Tibial artery (tissue), 4 donors: Measurements from ENCODE around the gene ANP32A.

Experiments used
- DNase-seq, 2 donors: peaks; one replicate each; pipeline ENCODE4 v3.0.0-alpha.2; 2019
- H3K27ac ChIP-seq, 2 donors: fragments of 200-600 bp; sonication (generic) in 1 of 2; 1 replicate in 1 of 2; 2 replicates in 1 of 2; pipeline ENCODE4 v1.5.1; 2018 to 2019; ENCODE audit warnings: mild to moderate bottlenecking in 1 of 2
- H3K27me3 ChIP-seq, 2 donors: fragments of 200-600 bp; sonication (generic) in 1 of 2; one replicate each; pipeline versions ENCODE4 v1.5.1 to v1.6.0; 2016 to 2019
- H3K36me3 ChIP-seq, 3 donors: fragments of 200-600 bp; sonication (generic) in 2 of 3; one replicate each; pipeline ENCODE4 v1.5.1; 2016 to 2019; ENCODE audit warnings: mild to moderate bottlenecking in 2 of 3
- H3K4me1 ChIP-seq, 4 donors: fragments of 200-600 bp; sonication (generic) in 2 of 4; 1 replicate in 3 of 4; 2 replicates in 1 of 4; pipeline ENCODE4 v1.5.1; 2016 to 2019
- H3K4me3 ChIP-seq, 2 donors: fragments of 200-600 bp; sonication (generic) in 1 of 2; 1 replicate in 1 of 2; 2 replicates in 1 of 2; pipeline ENCODE4 v1.5.1; 2018 to 2019; ENCODE audit warnings: mild to moderate bottlenecking in 2 of 2
- H3K9me3 ChIP-seq, 3 donors: fragments of 200-600 bp; sonication (generic) in 1 of 3; one replicate each; pipeline ENCODE4 v1.5.1; 2016 to 2019
- CTCF ChIP-seq, 2 experiments: fragments of 200-600 bp in 1 of 2; fragments of 450-650 bp in 1 of 2; IDR thresholded peaks; one replicate each; pipeline ENCODE4 v1.5.1; 2017 to 2019; ENCODE audit warnings: antibody characterized with exemption in 2 of 2, mild to moderate bottlenecking in 1 of 2, moderate library complexity in 1 of 2
- intact Hi-C: fragments of 100-400 bp; cut with DNase I; formaldehyde crosslinking; loops from one replicate; pipeline ENCODE4 v1.15.0; 2023; ENCODE audit warnings: low total_unique reads

ANP32A gene

DNA sequence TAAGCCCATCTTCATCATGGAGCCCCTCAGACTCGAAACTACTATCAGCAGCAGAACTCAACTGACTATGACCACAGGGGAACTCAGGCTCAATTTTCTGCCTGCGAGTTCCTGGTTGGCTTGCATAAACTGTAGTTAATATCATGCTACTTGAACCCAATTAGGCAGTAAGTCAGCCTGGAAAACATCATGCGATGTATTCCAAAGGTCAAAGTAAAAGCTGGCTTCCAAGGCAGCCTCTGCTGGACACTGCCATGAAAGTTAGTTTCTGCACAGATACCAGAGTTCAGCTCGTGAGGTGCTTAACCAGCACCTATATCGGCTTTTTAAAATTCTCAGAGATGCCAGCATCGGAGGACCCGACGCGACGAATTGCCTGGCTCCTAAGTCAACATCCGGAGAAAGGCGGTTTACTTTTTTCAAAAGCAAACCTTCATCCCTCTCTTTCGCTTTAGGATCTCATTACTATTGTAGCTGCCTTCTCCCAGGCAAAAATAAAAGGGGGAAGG lies 3.8 kb downstream of the ANP32A start:
- peaks cover 0 to 53% (median 26%) of the 10 kb centered on the region in 4 donors for H3K4me1 ChIP-seq
- no peaks in the 10 kb centered on the region for H3K36me3 ChIP-seq
- H3K27ac ChIP-seq = peak overlapping the region; percentile 97 to 99
- no peaks in the 10 kb centered on the region for H3K9me3 ChIP-seq
- TF ChIP-seq CTCF (IDR thresholded peaks at IDR 0.05) = no peak
- peak overlapping the region; percentile 78 to 93 for H3K4me3 ChIP-seq
- no peaks in the 10 kb centered on the region for H3K27me3 ChIP-seq
- no peak for DNase-seq
- intact Hi-C loops = loop anchor here (5.0 kb wide), 1 partner anchor 40 kb away; no protein-coding TSS in a partner anchor

- Histone ChIP-seq H3K9me3 (no peaks in the 10 kb centered on the region), H3K36me3 (no peaks in the 10 kb centered on the region), H3K4me1 (peaks cover 0 to 51% (median 23%) of the 10 kb centered on the region in 4 donors), H3K4me3 (no peak overlapping the region), H3K27ac (peak overlapping the region; percentile 97 to 99), H3K27me3 (no peaks in the 10 kb centered on the region)
- intact Hi-C loops = loop anchor here (5.0 kb wide), 1 partner anchor 39 kb away; no protein-coding TSS in a partner anchor
- TF ChIP-seq CTCF (IDR thresholded peaks at IDR 0.05) = no peak
- DNase-seq = no peak
Observed at GRCh38 chr15:68816158-68816557, 4.5 kb downstream of the ANP32A start.

DNA sequence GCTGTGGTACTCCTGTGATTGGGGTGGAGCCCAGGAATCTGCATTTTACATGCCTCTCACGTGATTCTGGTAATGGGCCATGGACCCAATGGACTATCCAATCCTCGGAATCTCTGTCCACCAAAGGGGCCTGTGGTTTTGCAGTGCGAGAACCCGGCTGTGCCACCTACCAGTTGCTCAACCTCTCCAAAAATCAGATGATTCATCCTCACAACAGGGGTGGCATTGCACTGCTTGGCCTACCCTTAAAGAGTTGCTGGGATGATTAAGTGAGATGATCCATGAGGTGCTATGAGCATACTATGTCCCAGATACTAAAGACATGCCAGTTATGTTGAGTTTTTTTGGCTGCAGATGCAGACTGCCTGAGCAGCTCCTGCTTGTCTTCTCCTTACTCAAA lies 5.1 kb downstream of the ANP32A start:
- TF ChIP-seq CTCF (IDR thresholded peaks at IDR 0.05) = no peak
- H3K27ac ChIP-seq = no peak overlapping the region
- H3K4me1 ChIP-seq = peaks cover 0 to 51% (median 23%) of the 10 kb centered on the region in 4 donors

GRCh38 chr15:68814596-68814995 lies 6.1 kb downstream of the ANP32A start:
- TF ChIP-seq CTCF (IDR thresholded peaks at IDR 0.05) = no peak
- Histone ChIP-seq H3K27me3 (no peaks in the 10 kb centered on the region), H3K4me1 (peaks cover 0 to 51% (median 23%) of the 10 kb centered on the region in 4 donors), H3K36me3 (no peaks in the 10 kb centered on the region), H3K4me3 (no peak overlapping the region), H3K27ac (no peak overlapping the region), H3K9me3 (no peaks in the 10 kb centered on the region)
- no peak for DNase-seq
- intact Hi-C loops = no loop called here

More for the DNA sequence above, 5.1 kb downstream of the ANP32A start:
- H3K4me3 ChIP-seq = no peak overlapping the region
- intact Hi-C loops = loop anchor here (5.0 kb wide), 1 partner anchor 38 kb away; no protein-coding TSS in a partner anchor
- no peak for DNase-seq
- H3K36me3 ChIP-seq = no peaks in the 10 kb centered on the region
- H3K27me3 ChIP-seq = no peaks in the 10 kb centered on the region
- no peaks in the 10 kb centered on the region for H3K9me3 ChIP-seq

DNA sequence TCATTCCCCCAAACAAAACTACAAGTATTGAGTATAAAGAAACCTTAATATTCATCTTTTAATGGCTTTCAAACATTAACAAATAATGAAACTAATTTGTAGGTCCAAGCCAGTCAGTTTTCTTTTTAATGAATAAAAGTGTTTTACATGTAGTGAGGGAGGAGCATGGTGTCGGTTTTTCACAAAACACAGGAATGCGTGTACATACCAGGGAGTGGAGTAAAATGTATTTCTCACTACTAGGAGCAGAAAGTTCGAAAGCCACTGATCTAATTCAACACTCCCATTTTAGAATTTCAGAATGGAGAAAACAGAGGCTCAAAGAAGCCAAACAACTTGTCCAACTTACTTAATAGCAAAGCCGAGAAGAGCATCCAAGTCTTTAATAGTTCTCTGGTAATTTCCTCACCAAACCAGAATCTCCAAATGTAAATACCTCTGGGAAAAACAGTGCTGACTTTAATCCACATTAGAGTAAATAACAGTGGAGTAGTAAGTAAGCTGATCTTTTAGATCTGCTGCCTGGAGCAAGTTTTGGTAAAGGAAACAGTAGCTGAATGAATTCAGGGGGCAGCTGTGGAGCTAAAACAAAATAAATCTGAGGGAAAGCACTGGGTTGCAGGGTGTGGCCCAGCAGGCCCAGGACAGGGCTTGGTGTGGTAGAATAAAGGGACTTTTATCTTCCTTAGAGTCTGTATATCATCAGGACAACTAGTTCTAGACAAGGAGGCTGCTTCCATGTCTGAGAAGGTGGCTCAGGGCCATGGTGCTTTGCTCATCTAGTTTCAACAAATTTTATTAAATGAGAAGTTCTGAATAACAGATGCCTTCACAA lies 7.9 kb downstream of the ANP32A start:
- H3K36me3 ChIP-seq = peaks cover 0 to 4% (median 0%) of the 10 kb centered on the region in 3 donors
- H3K9me3 ChIP-seq = no peaks in the 10 kb centered on the region
- DNase-seq = no peak
- no peaks in the 10 kb centered on the region for H3K27me3 ChIP-seq
- no peak overlapping the region for H3K27ac ChIP-seq
- H3K4me1 ChIP-seq = peaks cover 0 to 63% (median 27%) of the 10 kb centered on the region in 4 donors
- H3K4me3 ChIP-seq = no peak overlapping the region
- no peak for TF ChIP-seq CTCF (IDR thresholded peaks at IDR 0.05)
- intact Hi-C loops = no loop called here
